Cardiac muscle cell (in vitro differentiated cells and primary cell): ENCODE measurements around the gene AHCTF1. TPM values are rescaled to one million over a fixed set of nuclear protein-coding genes. Genes with fewer than 3 reads are reported as not detected.

ENCODE experiments used
- DNase-seq, 2 donors: peaks; one replicate each; pipeline versions ENCODE4 v3.0.0 to v3.0.0-alpha.2; 2010 to 2017; ENCODE audit warnings: low read depth in 1 of 2, low spot score in 1 of 2
- H3K27ac ChIP-seq: fragments of 200-600 bp; sonication (generic); 2 replicates; pipeline ENCODE4 v1.5.1; 2016
- H3K27me3 ChIP-seq: fragments of 200-600 bp; sonication (generic); 2 replicates; pipeline ENCODE4 v1.6.0; 2016; ENCODE audit warnings: control low read depth
- H3K36me3 ChIP-seq: fragments of 200-600 bp; sonication (generic); 2 replicates; pipeline ENCODE4 v1.5.1; 2016; ENCODE audit warnings: control low read depth
- H3K4me1 ChIP-seq: fragments of 200-600 bp; sonication (generic); 2 replicates; pipeline ENCODE4 v1.8.1; 2017; ENCODE audit warnings: low read depth, mild to moderate bottlenecking, mixed run types
- H3K4me3 ChIP-seq: fragments of 200-600 bp; sonication (generic); 2 replicates; pipeline ENCODE4 v1.5.1; 2016; ENCODE audit warnings: mild to moderate bottlenecking
- H3K9me3 ChIP-seq: fragments of 200-600 bp; sonication (generic); 2 replicates; pipeline ENCODE4 v1.5.1; 2017; ENCODE audit warnings: low read depth, mild to moderate bottlenecking, control low read depth
- polyA plus RNA-seq: library from polyadenylated mRNA; unstranded; fragments of >200 nt; fragmentation: Nextera tagmentation; extraction: Ambion mirVana; gene quantifications from 2 replicates; pipeline ENCODE4 v1.2.1, GENCODE V29; 2016
- total RNA-seq: library from RNA; depleted of rRNA; stranded (reverse); fragments of >200 nt; gene quantifications from 2 replicates; pipeline ENCODE4 v1.2.3, GENCODE V29; 2016
- TF ChIP-seq, protein P1 (sequence below): IDR thresholded peaks from 2 replicates; pipeline ENCODE4 v1.5.1; 2012; ENCODE audit warnings: low read depth, mild to moderate bottlenecking, low read length

Gene AHCTF1
- total and polyA plus RNA-seq, 2 experiments from 2014 or later: 6.3 to 19.1 TPM

DNA sequence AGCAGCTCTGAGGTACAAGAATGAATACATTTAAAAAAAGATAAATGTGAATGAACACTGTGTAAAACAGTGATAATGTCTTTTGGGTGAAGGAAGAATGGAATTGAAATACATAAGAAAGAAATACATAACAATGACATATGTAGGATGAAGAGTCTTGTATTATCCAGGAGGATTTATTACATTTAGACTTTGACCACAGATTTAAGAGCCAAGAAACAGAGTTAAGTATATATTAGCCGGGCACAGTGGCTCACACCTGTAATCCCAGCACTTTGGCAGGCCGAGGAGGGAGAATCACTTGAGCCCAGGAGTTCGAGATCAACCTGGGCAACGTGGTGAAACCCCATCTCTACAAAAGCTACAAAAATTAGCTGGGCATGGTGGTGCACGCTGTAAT is 127.9 kb downstream of the AHCTF1 start:
- H3K27ac ChIP-seq: no peak overlapping the region
- no peaks in the 10 kb centered on the region for H3K36me3 ChIP-seq
- H3K4me1 ChIP-seq: no peaks in the 10 kb centered on the region
- TF ChIP-seq, protein P1, sequence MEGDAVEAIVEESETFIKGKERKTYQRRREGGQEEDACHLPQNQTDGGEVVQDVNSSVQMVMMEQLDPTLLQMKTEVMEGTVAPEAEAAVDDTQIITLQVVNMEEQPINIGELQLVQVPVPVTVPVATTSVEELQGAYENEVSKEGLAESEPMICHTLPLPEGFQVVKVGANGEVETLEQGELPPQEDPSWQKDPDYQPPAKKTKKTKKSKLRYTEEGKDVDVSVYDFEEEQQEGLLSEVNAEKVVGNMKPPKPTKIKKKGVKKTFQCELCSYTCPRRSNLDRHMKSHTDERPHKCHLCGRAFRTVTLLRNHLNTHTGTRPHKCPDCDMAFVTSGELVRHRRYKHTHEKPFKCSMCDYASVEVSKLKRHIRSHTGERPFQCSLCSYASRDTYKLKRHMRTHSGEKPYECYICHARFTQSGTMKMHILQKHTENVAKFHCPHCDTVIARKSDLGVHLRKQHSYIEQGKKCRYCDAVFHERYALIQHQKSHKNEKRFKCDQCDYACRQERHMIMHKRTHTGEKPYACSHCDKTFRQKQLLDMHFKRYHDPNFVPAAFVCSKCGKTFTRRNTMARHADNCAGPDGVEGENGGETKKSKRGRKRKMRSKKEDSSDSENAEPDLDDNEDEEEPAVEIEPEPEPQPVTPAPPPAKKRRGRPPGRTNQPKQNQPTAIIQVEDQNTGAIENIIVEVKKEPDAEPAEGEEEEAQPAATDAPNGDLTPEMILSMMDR: no peak
- no peaks in the 10 kb centered on the region for H3K9me3 ChIP-seq
- DNase-seq: no peak
- no peak overlapping the region for H3K4me3 ChIP-seq
- H3K27me3 ChIP-seq: no peaks in the 10 kb centered on the region

GRCh38 chr1:246803373-246803772 is 128.4 kb downstream of the AHCTF1 start:
- Histone ChIP-seq H3K4me3 (no peak overlapping the region), H3K4me1 (no peaks in the 10 kb centered on the region), H3K27ac (no peak overlapping the region), H3K9me3 (no peaks in the 10 kb centered on the region), H3K27me3 (no peaks in the 10 kb centered on the region), H3K36me3 (no peaks in the 10 kb centered on the region)
- TF ChIP-seq, protein P1: no peak
- no peak for DNase-seq

DNA sequence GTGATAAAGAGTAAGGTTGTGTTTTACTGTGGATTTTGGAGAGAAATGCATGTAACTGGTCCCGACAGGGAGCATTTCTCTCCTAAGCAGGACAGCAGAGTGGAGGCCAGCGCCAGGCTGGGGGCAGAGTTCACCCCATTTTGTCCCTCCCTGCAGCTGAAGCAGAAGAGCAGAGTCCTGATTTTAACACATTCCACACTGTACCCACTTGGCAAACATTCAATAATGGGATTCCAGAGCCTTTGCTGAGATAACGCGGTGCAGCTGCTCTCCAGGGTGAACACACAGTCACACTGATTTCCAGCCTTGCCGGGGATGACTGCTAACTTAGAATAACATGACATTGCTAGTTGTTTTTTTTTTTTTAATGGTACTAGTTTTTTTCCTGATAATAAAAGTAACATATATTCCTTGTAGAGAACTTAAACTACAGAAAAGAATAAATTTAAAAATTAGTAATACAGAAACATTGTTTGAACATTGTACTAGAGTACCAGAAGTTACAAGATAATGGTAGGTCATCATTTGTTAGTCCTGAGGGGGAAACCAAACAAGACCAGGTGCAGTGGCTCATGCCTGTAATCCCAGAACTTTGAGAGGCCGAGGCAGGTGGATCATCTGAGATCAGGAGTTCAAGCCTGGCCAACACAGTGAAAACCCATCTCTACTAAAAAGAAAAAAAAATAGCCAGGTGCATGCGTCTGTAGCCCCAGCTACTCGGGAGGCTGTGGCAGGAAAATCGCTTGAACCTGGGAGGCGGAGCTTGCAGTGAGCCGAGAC is 130.3 kb downstream of the AHCTF1 start:
- H3K4me3 ChIP-seq: no peak overlapping the region
- H3K27ac ChIP-seq: no peak overlapping the region
- no peaks in the 10 kb centered on the region for H3K9me3 ChIP-seq
- TF ChIP-seq, protein P1: no peak
- peak in 1 of 2 donors; percentile 26 for DNase-seq
- no peaks in the 10 kb centered on the region for H3K27me3 ChIP-seq
- H3K36me3 ChIP-seq: no peaks in the 10 kb centered on the region
- no peaks in the 10 kb centered on the region for H3K4me1 ChIP-seq

DNA sequence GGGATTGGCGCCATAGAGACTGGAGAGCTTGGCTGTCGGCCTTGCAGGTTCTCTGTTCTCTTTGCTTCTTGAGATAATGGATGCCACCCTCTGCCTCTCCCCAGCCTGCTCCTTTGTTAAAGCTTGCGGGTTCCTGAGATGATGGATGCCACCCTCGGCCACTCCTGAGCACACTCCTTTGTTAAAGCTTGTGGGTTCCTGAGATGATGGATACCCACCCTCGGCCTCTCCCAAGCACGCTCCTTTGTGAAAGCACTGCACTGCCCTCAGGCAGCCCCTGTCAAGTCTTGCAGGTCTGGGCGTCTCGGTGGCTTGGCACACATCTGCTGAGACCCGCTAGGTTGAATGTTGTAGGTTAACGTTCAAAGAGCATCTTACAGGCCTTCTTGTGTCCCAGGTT is 131.0 kb downstream of the AHCTF1 start:
- Histone ChIP-seq H3K4me3 (no peak overlapping the region), H3K27me3 (no peaks in the 10 kb centered on the region), H3K9me3 (no peaks in the 10 kb centered on the region), H3K4me1 (no peaks in the 10 kb centered on the region), H3K36me3 (no peaks in the 10 kb centered on the region), H3K27ac (no peak overlapping the region)
- TF ChIP-seq, protein P1: no peak
- DNase-seq: no peak

GRCh38 chr1:246800356-246800755 is 131.4 kb downstream of the AHCTF1 start:
- TF ChIP-seq, protein P1: no peak
- no peaks in the 10 kb centered on the region for H3K36me3 ChIP-seq
- no peaks in the 10 kb centered on the region for H3K4me1 ChIP-seq
- no peaks in the 10 kb centered on the region for H3K27me3 ChIP-seq
- H3K27ac ChIP-seq: no peak overlapping the region
- H3K4me3 ChIP-seq: no peak overlapping the region
- no peaks in the 10 kb centered on the region for H3K9me3 ChIP-seq
- DNase-seq: no peak
